HG03108 (cell line): ENCODE results near the gene TUNAR.

ENCODE experiments used
- ATAC-seq: cut with Tn5 transposase; IDR thresholded peaks from one replicate; pipeline ENCODE4 v1.9.1; 2021; ENCODE audit warnings: moderate library complexity; ENCODE audit not compliant: unreplicated experiment

Gene TUNAR

DNA sequence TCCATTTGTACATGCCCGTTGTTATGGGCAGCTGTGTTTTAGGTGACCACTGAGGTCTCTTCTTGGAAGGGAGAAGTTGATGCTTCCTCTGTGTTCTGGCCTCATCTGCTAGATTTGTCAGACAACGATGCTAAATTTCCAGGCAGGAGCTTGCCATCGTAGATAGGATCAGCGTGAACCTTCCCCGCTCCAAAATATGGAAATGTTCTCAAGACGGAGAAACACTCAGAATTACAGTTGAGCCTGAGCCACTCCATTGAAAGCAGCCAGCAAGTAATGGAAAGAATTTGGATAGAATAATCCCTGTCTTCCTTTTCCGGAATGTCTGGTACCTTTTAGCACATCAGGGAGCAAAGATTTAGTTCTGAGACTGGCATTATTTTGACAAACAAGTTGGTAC, 34.8 kb downstream of the TUNAR start:
- no peak for ATAC-seq

DNA sequence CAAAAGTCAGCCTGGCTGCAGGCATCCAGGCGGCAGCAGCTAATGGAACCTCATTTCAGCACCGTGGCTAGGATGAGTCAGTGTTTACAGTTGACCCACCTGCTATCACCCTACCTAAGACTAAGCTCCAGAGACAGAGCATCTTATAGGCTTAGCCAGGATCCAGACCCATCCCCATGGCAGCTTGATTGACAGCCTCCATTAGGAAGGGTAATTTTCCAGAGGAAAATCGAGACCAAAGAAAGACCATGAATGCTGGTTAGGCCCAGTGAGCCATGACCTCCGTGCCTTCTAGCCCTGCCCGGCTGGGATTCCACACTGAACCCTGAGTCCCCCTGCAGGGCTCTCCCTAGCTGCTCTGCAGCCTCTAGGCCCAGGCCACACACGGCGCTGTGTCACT, 38.7 kb downstream of the TUNAR start:
- ATAC-seq, result no peak

DNA sequence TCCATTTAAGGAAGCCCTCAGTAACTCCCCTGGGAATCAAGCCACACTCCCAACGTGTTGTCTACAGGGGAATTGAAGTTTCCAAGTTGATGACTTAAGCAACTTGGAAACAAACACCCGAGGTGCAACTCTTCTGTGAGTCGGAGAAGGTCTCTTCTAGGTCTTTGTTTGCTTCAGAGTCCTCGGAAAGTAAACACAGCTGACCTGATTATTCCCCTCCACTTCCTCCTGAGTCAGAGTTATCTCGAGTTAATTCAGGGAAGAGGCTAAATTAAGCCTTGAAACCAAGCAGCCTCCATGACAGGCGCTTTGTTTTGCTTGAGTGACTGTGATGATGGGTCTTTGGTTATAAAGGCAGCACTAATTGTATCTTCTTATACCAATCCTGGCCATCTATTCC, 41.8 kb downstream of the TUNAR start:
- no peak for ATAC-seq

DNA sequence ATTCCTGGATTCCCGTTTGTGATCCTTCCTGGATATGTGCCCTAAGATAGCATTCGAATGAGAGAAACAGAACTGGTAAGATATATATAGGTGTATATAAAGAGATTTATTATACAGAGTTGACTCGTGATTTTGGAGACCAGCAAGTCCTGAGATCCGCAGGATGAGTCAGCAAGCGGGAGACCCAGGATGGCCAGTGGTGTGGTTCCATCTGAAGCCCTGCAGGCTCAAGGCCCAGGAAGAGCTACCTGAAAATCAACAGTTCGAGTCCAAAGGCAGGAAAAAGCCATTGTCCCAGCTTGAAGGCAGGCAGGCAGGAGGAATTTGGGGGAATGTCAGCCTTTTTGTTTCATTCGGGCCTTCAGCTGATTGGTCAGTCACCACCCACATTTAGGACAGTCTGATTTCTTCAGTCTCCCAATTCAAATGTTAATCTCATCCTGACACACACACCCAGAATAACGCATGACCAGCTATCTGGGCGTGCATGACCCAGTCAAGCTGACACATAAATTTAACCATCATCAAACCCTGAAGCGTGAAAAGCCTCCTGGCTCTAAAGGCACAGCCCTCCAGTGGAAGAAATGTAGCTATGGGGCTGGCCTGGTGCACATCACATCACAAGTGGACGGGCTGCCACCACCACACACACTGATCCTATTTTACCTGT, 44.3 kb downstream of the TUNAR start:
- no peak for ATAC-seq

DNA sequence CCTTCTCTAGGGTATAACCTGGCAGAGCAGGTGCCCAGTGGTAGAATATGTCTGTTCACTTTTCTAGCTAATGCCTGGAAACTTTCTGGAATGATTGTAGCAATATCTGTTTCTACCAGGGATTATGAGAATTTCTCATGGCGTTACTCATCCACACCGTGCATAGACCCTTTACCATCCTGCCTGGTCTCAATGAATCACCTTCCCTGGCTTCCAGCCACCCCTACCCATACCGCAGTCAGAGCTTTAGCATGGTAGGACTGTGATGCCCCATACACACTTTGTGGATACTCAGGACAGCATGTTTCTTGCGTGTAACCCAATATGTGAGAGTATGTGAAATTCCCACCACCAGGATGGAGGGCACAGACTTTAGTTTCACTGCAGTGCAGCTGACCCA, 45.4 kb downstream of the TUNAR start:
- ATAC-seq, result no peak

DNA sequence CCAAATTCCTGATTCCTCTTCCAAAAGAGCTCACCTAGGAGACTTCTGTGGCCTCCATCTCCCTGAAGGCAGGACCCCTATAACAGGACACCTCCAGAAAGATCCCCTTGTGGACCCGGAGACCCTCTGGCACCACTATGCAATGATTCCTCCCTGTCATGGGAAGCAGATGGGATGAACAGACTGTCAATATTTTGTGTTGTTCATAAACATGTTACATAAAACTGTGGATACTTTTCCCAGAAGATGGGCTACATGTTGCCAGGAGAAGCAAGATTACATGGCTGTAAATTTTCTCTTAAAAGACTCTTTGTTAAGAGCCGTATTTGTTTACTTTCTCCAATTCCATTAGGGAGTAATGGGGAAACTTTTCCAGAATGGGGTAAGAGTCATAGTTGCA, 52.1 kb downstream of the TUNAR start:
- ATAC-seq, result no peak

DNA sequence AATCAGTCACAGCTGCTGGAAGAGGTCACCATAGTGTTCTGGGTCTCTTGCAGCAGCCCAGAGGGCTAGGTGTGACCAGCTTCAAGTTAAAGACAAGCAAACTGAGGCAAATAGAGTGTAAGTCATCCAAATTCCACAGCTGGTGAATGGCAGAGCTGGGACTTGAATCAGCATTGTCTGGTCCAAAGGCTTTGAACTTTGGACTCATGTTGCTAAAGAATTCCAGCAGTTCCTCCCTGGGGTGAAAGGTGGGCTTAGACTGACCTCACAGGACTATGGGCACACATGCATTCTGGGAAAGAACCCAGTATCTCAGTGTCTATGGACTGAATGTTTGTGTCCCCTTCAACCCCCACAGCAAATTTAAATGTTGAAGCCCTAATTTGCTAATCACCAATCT, 54.8 kb downstream of the TUNAR start:
- no peak for ATAC-seq

DNA sequence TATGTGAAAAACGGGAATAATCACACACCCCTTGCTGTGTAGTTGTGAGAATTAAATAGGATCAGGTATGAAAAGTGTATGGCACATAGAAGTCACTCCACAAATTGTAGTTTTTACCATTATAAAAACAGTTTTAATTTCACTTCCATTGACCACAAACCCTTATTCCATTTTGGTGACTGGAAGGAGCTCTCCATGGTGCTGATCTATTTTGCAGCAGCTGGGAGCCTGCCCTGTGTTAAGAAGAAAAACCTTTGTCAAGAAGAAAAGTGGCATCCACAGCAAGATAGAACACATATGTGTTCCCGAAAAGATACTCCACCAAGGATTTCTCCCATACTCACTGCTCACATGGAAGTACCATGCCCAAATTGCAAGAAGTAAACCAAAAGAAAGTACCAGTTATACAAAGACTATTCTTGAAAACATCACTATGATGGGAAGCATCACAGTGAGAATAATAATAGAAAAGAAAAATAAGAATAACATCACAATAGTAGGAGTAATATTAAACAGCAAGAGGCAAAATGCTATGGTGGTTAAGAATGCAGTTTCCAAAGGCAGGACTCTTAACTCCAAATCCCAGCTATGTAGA, 58.7 kb downstream of the TUNAR start:
- no peak for ATAC-seq

DNA sequence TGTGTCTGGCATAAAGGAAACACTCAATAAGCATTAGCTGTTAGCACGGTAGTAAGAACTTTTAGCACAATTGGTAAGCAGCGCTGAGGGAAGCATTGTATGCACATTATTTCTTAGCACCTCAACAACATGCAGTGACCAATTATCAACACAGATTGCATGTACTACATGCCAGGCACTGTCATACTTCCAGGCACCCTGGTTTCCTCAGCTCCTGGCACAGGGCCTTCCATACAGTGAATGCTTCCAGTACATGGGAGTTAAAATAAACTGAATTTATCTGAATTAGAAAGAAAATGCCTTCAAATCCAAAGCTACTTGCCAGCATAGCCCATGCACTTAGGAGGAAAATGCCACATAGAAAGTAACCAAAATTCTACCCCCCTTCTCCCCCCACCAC, 59.4 kb downstream of the TUNAR start:
- ATAC-seq, result no peak

DNA sequence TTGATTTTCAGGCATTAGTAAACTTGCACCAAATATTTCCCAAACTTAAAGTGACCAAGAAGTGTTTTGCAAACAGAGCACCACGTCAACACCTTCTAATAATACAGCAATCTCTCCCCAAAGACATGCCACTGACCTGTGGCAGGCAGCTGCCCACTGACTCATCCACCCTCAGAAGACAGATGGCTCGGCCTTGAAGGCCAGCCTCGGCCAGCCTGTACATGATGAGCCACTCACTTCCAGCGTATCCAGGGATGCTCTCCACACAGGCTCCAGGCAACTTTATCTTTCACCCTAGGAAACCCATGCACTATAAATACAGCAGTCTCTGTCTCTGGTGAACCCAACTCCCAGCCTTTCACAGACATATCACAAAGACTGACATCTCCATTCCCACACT, 62.7 kb downstream of the TUNAR start:
- ATAC-seq, result no peak

DNA sequence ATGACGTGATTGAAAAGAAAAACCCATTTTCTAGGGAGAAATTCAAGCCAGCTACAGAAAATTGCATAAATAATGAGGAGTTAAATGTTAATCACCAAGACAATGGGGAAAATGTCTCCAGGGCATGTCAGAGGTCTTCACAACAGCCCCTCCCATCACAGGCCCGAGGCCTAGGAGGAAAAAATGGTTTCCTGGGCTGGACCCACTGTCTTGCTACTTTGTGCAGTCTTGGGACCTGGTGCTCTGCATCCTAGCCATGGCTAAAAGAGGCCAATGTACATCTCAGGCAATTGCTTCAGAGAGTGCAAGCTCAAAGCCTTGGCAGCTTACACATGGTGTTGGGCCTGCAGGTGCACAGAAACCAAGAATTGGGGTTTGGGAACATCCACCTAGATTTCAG, 65.3 kb downstream of the TUNAR start:
- ATAC-seq, result no peak

DNA sequence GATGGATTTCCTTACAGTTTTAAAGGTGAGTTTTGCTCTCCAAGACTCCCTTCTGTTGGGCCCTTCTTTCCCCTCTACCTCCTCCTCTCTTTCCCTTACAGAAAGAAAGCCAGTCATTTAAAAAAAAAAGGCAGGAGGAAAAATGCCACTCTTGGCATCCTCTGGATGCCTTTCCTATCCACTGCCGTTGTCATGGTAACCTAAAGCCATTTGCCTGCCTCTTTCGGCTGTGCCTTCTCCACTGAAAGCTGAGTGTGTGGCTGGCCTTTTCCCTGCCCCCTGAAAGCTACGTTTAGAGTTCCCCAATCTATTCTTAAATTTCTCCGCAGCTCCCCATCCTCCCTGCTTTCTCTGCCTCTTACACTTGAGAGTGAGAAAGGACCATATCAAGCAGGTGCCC, 67.1 kb downstream of the TUNAR start:
- ATAC-seq, result no peak

DNA sequence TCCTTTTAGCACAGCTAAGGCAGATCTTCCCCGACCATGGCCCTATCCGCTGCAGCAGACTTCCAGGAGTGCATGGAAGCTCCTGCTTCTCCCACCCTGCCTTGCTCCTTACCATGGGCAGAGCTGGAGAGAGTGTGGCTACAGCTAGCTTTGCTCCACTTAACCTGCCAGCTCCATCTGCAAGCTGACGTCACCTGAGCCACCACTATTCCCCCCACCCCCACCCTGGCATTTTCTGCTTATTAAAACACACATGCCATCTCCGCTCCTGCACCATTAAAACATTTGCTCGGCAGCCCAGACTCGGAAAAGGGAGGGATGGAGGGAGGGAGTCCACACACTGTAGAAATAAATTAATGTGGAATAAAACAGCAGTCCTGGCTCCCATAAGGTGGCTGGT, 67.8 kb downstream of the TUNAR start:
- no peak for ATAC-seq

DNA sequence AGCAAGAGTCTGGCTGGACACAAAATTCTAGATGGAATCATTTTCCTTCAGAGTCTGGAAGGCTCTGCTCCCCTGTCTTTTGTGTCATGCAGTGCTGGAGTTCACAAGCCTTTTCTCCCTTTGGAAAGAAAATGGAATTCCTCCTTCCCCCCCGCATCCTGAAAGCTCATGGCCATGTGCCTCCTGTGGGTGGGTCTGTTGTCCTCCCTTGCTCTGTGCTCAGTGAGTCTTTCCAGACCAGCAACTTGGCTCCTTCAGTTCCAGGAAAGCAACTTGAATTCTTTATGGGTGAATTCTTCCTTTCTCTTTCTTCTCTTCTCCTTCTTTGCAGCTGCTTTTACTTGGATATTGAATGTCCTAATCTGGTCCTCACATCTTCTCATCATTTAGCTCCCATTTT, 70.2 kb downstream of the TUNAR start:
- ATAC-seq, result no peak

DNA sequence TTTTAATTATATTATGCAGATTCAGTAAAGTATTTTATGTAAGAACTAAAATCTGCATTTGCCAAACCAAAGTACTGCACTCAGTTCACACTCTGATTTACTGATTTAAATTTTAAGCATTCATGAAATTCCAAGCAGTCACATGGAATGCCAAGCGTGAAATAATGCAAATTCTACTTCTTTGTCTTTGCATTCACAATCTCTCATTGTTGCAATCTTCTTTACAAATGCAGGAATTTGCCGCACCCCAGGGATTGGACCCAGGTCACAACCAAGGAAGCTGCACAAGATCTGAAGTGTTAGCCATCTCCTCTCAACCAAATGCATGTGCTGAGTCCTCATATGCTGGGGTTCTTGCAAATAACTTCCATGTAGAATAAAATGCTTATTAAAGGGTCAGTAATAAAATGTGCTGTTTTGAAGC, 71.9 kb downstream of the TUNAR start:
- no peak for ATAC-seq

DNA sequence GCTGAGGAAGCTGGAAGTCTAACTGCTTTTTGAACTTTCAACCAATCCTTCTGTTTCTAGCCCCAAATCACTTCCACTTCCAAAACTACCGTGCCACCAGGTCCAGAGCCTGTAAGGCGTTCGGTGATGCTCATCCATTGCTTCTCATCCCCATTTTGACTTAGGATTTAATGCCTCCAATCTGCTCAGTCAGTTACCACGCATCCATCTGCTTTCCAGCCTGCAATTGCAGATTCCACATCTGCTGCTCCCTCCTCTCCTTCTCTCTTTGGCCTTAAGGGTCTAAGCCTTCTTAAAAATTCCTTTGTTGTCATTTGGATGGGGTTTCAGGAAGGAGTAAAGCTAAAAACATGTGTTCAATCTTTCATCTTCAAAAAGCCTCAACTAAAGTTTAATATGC, 74.7 kb downstream of the TUNAR start:
- ATAC-seq, result no peak

DNA sequence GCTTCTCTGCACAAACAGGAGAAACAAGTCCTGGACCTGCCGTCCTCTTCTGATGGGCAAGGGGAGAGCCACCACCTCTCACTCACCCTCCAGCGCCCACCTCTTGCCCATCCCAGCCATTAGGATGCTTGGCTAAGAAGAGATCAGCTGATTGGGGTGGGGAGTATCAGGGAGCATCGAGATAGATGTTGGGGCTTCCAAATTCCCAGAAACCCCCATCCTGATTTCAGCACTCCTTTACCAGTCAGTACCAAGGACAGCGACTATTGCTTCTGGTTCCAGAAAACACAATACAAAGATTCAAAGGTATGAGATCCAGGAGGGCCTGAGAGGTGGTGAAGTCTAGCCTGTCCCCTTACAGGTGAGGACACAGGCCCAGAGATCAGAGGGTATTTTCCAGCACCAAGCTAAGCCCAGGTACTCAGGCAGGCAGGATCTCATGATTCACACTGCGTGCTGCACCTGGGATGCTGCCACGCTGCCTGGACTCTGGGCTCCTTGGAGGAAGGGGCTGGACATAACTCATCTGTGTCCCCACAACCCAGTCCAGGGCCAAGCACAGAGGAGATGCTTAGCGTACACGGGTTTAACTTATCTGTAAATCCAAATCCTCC, 76.6 kb downstream of the TUNAR start:
- ATAC-seq, result no peak

DNA sequence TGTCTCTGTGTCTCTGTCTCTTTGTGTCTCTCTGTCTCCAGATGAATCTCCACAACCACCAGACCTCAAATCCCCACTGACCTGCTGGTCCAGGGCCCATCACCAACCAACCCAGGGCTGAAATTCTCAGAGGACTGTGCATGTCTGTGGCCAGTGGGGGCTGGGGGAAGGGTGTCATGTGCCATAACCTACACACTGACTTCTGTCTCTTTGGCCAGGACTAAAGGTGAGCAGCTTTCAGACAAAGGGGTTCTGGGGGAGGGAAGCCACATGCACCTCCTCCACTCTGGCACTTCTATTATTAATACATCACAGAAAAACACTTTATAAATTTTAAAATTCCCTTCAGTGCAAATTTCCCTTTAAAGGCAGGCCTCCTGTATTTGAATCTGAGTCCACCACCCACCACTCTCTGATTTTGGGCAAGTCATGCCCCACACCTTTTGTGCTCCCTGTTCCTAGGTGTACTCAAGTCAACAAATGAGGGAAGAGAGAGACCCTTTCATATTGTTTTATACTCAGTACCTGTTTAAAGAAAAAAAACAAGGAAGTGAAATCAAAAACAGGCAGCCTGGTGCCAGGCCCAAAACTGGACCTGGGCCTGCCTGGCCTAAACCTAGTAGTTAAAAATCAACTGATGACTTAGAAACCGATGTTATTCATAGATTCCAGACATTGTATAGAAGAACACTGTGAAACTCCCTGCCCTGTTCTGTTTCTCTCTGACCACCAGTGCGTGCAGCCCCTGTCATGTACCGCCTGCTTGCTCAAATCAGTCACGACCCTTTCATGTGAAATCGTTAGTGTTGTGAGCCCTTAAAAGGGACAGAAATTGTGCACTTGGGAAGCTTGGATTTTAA, 80.2 kb downstream of the TUNAR start:
- no peak for ATAC-seq

DNA sequence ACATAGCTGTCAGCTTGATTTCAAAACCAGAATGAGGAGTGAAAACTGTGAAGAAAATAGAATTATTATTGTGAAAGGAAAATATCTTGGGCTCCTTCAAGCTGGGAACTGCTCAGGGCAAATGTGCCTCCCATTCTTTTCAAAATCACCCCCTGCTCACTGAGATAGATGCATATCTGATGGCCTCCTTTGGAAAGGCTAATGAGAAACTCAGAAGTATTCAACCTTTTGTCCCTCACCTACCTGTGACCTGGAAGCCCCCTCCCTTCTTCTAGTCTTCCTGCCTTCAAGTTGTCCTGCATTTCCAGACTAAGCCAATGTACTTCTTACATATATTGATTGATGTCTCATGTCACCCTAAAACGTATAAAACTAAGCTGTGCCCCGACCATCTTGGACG, 81.5 kb downstream of the TUNAR start:
- no peak for ATAC-seq

DNA sequence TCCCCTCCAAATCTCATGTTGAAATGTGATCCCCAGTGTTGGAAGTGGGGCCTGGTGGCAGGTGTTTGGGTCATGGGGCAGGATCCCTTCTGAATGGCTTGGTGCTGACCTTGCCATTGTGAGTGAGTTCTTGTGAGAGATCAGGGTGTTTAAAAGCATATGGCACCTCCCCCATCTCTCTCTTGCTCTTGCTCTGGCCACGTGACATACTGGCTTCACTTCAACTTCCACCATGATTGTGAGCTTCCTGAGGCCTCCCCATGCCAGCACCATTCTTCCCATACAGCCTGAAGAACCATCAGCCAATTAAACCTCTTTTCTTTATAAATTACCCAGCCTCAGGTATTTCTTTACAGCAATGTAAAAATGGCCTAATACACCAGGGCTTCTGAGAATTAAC, 82.7 kb downstream of the TUNAR start:
- no peak for ATAC-seq

DNA sequence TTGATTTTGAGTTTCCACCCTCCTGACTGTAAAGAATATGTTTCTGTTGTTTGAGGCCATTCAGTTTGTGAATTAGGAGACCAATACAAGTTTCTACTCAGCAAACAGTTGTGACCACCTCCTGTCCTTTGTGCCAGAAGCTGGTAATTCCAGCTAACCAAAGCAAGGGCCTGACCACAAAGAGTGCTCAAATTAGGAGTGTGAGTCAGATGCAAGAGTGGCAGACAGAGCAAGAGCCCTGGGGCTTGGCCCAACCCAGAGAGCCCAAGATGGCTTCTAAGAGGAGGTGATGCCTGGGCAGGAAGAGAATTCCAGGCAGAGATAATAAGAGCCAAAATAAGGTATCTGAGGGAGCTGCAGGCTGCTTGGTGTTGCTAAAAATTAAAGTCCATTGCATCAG, 84.8 kb downstream of the TUNAR start:
- ATAC-seq, result no peak

DNA sequence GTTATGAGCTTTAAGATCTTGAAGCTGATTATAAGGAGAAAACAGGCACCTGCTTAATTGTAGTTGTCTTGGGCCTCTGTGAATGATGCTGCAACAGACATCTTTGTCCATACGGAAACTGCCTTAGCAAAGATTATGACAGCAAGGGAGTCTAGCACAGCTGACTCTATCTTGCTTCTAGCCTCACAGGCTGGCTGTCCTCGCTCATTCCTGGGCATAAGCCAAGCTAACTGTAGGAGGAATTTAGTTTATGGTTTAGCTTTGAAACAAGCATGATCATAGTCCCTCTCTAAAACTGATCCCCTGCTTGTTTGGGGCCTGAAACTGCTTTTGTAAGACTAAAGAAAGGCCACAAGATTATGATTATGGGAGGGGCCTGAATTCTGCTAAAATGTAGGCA, 88.3 kb downstream of the TUNAR start:
- no peak for ATAC-seq
